ENCODE measurements around the gene HIVEP2.

DNA sequence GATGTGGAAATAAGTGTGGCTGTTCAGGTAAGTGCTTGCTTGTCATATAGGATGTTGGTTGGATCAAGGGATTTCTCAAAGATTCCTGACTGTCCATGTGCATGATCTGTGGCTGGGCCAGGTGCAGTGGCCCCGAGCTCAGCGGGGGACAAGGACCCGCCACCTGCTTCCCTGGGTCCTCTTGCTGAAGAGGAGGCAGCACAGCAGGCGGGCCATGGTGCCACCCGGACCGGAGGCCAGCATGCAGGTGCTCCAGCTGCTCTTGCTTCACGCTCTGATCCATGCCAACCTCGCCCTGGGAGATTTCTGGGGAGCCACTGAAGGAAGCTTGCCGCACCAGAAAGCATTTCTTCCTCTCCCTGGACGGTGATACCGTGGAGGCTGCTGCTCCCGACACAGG lies 173.8 kb downstream of the HIVEP2 start:
- TF ChIP-seq, protein P1, sequence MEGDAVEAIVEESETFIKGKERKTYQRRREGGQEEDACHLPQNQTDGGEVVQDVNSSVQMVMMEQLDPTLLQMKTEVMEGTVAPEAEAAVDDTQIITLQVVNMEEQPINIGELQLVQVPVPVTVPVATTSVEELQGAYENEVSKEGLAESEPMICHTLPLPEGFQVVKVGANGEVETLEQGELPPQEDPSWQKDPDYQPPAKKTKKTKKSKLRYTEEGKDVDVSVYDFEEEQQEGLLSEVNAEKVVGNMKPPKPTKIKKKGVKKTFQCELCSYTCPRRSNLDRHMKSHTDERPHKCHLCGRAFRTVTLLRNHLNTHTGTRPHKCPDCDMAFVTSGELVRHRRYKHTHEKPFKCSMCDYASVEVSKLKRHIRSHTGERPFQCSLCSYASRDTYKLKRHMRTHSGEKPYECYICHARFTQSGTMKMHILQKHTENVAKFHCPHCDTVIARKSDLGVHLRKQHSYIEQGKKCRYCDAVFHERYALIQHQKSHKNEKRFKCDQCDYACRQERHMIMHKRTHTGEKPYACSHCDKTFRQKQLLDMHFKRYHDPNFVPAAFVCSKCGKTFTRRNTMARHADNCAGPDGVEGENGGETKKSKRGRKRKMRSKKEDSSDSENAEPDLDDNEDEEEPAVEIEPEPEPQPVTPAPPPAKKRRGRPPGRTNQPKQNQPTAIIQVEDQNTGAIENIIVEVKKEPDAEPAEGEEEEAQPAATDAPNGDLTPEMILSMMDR (IDR thresholded peaks at IDR 0.05) = no peak
- TF ChIP-seq POLR2A (IDR thresholded peaks at IDR 0.05) = no peak
